Activated T-helper 1 cell treated with Interleukin-2 at 50 U/mL for 16 hours (primary cell): Measurements from ENCODE around the gene TTLL12.
"Not testable (repeated sequence)": the region's sequence is repeated elsewhere in the genome, so short reads cannot be mapped to it uniquely, and the experiment has no call there.

Experiments
- DNase-seq: peaks from one replicate; pipeline ENCODE4 v3.0.0-alpha.2; 2020; ENCODE audit warnings: low read depth

Gene TTLL12

GRCh38 chr22:43153899-43154298, 33.0 kb downstream of the TTLL12 start:
- no peak for DNase-seq

- DNase-seq: peak; percentile 44
Observed at GRCh38 chr22:43152357-43153071, 34.4 kb downstream of the TTLL12 start.

GRCh38 chr22:43152003-43152356, 35.0 kb downstream of the TTLL12 start:
- no peak for DNase-seq

GRCh38 chr22:43151251-43152002, 35.5 kb downstream of the TTLL12 start, which contains the start of gene TSPO:
Gene TSPO (plus strand): TSS chr22:43151559. CDS start chr22:43159239, 7,680 bp downstream.
- peak; percentile 59 for DNase-seq

GRCh38 chr22:43150731-43151206, 36.2 kb downstream of the TTLL12 start:
- DNase-seq: no peak

GRCh38 chr22:43148581-43148980, 38.4 kb downstream of the TTLL12 start:
- DNase-seq: no peak

GRCh38 chr22:43147821-43148220, 39.1 kb downstream of the TTLL12 start:
- no peak for DNase-seq

GRCh38 chr22:43146332-43146731, 40.6 kb downstream of the TTLL12 start:
- DNase-seq: not testable (repeated sequence)

- not testable (repeated sequence) for DNase-seq
Observed at GRCh38 chr22:43145371-43145770, 41.6 kb downstream of the TTLL12 start.

- DNase-seq: no peak
Observed at GRCh38 chr22:43144949-43145348, 42.0 kb downstream of the TTLL12 start.

GRCh38 chr22:43142880-43143562, 43.9 kb downstream of the TTLL12 start, which contains the start of gene MCAT:
Gene MCAT (minus strand): TSS chr22:43143398. CDS start chr22:43143348, 50 bp downstream.
- DNase-seq: peak; percentile 67

- no peak for DNase-seq
Observed at GRCh38 chr22:43136801-43137200, 50.1 kb downstream of the TTLL12 start.

GRCh38 chr22:43136255-43136654, 50.7 kb downstream of the TTLL12 start:
- no peak for DNase-seq

GRCh38 chr22:43135565-43135964, 51.4 kb downstream of the TTLL12 start:
- DNase-seq: no peak

- DNase-seq: no peak
Observed at GRCh38 chr22:43134553-43134952, 52.4 kb downstream of the TTLL12 start.

- DNase-seq: no peak
Observed at GRCh38 chr22:43133401-43133800, 53.5 kb downstream of the TTLL12 start.

- DNase-seq: no peak
Observed at GRCh38 chr22:43131773-43132501, 55.0 kb downstream of the TTLL12 start.

GRCh38 chr22:43129426-43130425, 57.2 kb downstream of the TTLL12 start:
- DNase-seq: no peak

GRCh38 chr22:43128928-43129424, 58.0 kb downstream of the TTLL12 start:
- no peak for DNase-seq

- DNase-seq: no peak
Observed at GRCh38 chr22:43128116-43128515, 58.8 kb downstream of the TTLL12 start.
